ENCODE data around the gene YIF1B. TPM values are rescaled to one million over a fixed set of nuclear protein-coding genes. Genes with fewer than 3 reads are reported as not detected.
A peak's percentile ranks its signal among the peaks of the same experiment; 100 is the strongest.

The YIF1B gene
- polyA plus RNA-seq, 4 donors = 30.8 to 42.5 (median 33.5) TPM

DNA sequence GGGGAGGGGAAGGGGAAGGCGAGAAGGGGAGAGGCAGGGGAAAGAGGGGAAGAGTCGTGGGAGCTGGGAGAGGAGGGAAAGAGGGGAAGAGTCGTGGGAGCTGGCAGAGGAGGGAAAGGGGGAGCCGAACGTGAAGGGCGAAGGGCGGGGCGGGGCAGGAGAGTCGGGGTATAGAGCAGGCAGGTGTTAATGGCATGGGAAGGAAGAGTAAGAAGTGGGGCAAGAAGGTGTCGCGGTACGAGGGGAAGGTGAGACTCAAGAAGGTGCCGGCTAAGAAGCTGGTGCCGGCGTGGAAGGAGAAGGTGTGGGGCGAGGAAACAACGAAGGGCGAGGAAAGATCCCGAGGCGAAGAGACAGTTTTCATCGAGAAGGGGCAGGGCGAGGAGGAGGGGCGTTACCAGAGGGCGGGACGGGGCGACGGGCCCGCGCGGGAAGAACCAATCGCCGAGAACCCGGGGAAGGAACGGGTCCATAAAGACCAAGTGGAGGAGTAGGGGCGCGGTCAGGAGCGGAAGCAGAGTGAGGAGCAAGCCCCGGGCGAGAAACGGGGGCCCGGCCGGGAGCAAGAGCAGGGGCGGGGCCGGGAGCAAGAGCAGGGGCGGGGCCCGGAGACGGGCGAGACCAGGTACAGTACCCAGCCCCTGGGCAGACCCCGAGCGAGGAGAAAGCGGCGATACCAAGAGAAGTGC lies 20.3 kb upstream of the YIF1B start:
- DNase-seq (ENCODE audit: low read depth in 4 of 4, low spot score in 3 of 4) = peak; percentile 76 to 84 (median 84)

DNA sequence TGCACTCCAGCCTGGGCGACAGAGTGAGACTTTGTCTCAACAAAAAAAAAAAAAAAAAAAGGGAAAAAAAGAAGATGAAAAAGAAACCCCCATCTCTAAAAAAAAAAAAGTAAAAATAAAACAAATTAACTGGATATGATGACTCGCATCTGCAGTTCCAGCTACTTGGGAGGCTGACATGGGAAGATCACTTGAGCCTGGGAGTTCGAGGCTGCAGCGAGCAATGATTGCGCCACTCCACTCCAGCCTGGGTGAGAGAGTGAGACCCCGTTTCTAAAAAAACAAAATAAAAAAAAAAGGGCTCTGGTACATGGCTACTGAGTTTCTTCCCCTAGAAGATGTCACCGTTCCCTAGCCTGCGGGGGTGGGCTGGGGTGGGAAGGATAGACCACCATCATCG lies 17.5 kb upstream of the YIF1B start:
- DNase-seq (ENCODE audit: low read depth in 4 of 4, low spot score in 3 of 4) = no peak

GRCh38 chr19:38331728-38332127 lies 16.0 kb upstream of the YIF1B start:
- no peak for DNase-seq (ENCODE audit: low read depth in 4 of 4, low spot score in 3 of 4)

- DNase-seq (ENCODE audit: low read depth in 4 of 4, low spot score in 3 of 4) = no peak
Observed at GRCh38 chr19:38329651-38330050, 13.9 kb upstream of the YIF1B start.

- no peak for DNase-seq (ENCODE audit: low read depth in 4 of 4, low spot score in 3 of 4)
Observed at GRCh38 chr19:38326591-38326990, 10.8 kb upstream of the YIF1B start.

DNA sequence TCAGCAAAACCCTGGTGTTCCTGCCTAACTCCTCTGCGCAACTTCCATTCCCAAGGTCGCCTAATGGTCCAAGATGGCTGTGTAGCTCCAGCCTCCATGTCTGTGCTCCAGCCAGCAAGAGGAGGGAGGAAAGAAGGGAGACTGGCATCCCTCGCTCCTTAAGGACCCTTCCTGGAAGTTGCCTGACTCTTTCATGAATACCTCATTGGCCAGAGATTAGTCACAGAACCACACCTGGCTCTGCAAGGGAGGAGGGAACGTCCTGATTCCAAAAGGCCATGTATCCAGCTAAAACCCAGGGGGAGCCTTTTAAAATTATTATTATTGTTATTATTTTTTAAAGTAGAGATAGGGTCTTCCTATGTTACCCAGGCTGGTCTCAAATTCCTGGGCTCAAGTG lies 8.7 kb upstream of the YIF1B start:
- DNase-seq (ENCODE audit: low read depth in 4 of 4, low spot score in 3 of 4) = no peak

DNA sequence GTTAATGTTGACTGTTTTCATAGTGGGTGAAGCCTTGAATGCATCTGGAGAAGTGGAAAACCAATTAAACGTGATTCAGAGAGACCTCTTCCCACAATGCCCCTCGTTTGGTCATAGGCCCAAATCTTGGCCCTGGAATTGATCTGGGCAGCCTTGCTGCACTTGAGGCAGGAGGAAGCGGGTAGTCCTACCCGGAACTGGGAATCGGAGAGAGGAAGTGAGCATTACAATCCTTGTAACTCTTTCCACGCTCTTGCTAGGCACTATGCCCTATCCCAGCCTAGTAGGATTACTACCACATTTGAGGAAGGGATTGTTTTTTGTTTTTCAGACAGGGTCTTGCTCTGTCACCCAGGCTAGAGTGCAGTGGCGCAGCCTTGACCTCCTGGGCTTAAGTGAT lies 7.5 kb upstream of the YIF1B start:
- no peak for DNase-seq (ENCODE audit: low read depth in 4 of 4, low spot score in 3 of 4)

GRCh38 chr19:38321646-38322196 lies 6.0 kb upstream of the YIF1B start:
- DNase-seq (ENCODE audit: low read depth in 4 of 4, low spot score in 3 of 4) = no peak

GRCh38 chr19:38320969-38321339 lies 5.2 kb upstream of the YIF1B start:
- DNase-seq (ENCODE audit: low read depth in 4 of 4, low spot score in 3 of 4) = no peak

GRCh38 chr19:38319421-38320258 lies 3.9 kb upstream of the YIF1B start, which contains the start of gene KCNK6:
Gene KCNK6, plus strand, starts transcription at chr19:38319845. Its CDS starts 106 bp downstream, at chr19:38319951.
- no peak for DNase-seq (ENCODE audit: low read depth in 4 of 4, low spot score in 3 of 4)

DNA sequence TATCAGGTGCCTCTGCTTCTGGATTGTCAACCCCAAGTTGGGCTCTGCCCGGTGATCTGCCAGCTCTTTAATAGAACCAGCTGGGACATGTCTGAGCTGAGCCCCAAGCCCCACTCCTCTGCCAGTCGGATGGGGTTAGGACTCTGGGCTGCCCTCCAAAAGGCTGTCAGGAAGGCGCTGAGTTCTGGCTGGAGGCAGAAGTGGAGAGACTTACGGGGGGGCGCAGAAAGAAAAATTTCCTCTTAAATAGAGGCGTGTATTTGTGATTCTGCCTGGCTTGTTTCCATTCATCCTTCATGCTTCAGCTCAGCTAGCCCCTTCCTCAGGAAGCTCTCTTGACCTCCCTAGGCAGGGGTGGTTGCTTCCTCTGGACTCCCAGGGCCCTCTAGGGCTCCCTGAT lies 2.9 kb upstream of the YIF1B start:
- no peak for DNase-seq (ENCODE audit: low read depth in 4 of 4, low spot score in 3 of 4)

DNA sequence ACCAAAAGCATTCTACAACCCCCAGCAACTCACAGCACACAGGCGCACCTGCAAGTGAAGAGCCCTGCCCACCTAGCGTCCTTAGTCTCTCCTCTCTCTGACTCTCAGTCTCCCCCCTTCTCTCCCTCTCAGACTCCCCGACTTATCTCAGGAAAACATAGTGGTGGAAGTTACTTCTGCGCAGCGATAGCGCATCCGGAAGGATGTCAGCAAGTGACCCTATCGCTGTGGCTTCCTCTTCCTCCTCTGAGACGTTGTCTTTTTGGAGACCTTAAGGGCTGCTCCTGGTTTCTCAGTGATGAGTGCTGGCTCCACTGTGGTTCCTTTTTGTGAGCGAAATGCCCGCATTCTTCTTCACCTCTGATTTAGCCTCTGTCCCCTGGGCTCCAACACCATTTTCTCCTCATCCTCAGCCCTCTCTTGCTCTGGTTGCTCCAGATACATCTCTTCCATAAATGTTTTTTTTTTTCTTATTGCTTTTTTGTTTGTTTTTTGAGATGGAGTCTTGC lies 1.4 kb upstream of the YIF1B start:
- DNase-seq (ENCODE audit: low read depth in 4 of 4, low spot score in 3 of 4) = no peak

- DNase-seq (ENCODE audit: low read depth in 4 of 4, low spot score in 3 of 4) = no peak
Observed at GRCh38 chr19:38316477-38317067, 825 bp upstream of the YIF1B start.

DNA sequence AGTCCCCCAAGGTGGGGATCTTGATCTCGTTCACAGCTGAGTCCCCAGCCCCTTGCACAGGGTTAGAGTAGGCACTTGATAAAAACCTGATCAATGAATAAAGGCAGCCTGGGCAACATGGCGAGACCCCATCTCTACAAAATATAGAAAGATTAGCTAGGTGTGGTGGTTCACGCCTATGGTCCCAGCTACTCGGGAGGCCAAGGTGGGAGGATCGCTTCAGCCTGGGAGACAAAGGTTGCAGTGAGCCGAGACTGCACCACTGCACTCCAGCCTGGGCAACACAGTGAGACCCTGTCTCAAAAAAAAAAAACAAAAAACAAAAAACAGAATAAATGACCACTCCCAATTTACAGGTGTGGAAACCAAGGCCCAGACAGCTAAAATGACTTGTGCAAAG lies 4.8 kb downstream of the YIF1B start:
- no peak for DNase-seq (ENCODE audit: low read depth in 4 of 4, low spot score in 3 of 4)

- no peak for DNase-seq (ENCODE audit: low read depth in 4 of 4, low spot score in 3 of 4)
Observed at GRCh38 chr19:38310279-38310670, 5.5 kb downstream of the YIF1B start.

DNA sequence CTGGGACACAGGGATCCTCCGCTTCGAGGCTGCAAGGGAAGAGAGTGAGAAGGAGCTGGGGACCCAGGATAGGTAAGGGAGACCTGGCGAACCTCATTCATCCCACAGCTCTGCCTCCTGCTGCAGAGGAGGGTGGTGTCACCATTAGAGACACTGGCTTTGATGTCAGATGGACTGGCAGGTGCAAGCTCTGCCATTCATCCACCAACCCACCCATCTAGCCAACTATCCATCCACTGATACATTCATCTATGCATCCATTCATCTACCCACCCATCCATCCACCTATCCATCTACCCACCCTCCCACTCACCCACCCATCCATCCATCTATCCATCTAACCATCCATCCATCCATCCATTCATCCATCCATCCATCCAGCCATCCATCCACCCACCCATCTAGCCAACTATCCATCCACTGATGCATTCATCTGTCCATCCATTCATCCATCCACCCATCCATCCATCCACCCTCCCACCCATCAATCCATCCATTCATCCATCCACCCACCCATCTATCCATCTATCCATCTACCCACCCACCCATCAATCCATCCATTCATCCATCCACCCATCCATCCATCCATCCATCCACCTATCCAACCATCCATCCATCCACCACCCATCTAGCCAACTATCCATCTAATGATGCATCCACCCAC lies 6.0 kb downstream of the YIF1B start:
- DNase-seq (ENCODE audit: low read depth in 4 of 4, low spot score in 3 of 4) = no peak

GRCh38 chr19:38308926-38309614 lies 6.7 kb downstream of the YIF1B start:
- DNase-seq (ENCODE audit: low read depth in 4 of 4, low spot score in 3 of 4) = no peak

DNA sequence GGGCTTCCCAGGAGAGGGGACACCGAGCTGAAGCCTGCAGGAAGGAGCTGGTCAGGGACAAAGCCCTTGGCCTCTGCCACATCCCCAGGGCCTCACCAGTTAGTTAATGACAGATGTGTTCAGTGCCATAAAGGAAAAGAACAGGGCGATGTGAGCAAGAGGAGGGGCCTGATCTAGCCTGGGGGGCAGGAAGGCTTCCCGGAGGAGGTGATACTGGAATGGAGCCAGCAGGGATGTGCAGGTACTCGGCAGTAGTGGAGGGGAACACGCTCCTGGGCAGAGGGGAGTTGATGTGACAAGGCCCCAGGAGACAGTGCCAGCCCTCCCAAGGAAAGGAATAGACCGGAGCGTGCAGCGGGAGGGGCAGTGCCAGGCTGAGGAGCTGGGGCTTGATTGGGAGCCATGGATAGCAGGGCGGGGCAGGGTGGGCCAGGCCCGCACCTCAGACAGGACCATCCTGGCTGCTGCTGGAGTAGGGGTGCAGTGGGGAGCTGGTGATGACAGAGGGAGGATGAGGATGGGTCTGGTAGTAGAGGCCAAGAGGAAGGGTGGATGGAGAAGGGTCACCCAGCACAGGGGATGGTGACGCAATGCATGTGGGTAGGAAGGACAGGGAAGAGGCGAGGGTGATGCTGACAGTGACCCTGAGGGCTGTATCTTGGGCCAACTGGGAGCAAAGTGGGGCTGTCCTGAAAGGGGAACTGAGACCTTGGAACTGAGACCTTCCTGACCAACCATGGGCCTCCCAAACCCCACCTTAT lies 7.6 kb downstream of the YIF1B start:
- no peak for DNase-seq (ENCODE audit: low read depth in 4 of 4, low spot score in 3 of 4)

- no peak for DNase-seq (ENCODE audit: low read depth in 4 of 4, low spot score in 3 of 4)
Observed at GRCh38 chr19:38307597-38307996, 8.2 kb downstream of the YIF1B start.

Data from right renal pelvis (tissue), 4 donors.